ENCODE measurements around the gene SMARCA4. TPM values are rescaled to one million over a fixed set of nuclear protein-coding genes. Genes with fewer than 3 reads are reported as not detected.
"Not testable (repeated sequence)": the region's sequence is repeated elsewhere in the genome, so short reads cannot be mapped to it uniquely, and the experiment has no call there.

SMARCA4 gene
- total RNA-seq, 1 donor from 2014 or later, result 92.8 TPM

DNA sequence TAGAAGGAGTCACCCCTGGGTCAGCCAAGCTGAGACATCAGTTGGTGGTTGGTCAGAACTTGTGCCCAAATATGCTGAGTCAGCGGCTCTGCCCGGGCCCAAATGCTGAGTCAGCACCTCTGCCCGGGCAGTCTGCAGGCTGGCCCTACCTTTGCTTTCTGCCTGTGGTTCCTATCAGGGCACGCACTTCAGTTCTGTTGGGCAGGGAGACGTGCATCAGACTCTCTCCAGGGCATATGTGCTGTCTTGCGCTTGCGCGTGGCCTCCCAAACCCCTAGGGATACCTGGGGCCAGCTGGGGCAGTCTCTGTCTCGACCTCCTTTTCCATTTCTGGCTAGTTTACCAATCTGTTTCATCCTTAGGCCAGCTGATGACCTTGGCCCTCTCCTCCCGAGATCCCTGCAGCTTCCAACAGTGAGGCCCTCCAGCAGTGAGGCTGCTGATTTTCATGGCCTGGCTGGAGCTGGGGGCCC lies 104.0 kb downstream of the SMARCA4 start:
- DNase-seq (ENCODE audit: low read depth, low spot score), result no peak

DNA sequence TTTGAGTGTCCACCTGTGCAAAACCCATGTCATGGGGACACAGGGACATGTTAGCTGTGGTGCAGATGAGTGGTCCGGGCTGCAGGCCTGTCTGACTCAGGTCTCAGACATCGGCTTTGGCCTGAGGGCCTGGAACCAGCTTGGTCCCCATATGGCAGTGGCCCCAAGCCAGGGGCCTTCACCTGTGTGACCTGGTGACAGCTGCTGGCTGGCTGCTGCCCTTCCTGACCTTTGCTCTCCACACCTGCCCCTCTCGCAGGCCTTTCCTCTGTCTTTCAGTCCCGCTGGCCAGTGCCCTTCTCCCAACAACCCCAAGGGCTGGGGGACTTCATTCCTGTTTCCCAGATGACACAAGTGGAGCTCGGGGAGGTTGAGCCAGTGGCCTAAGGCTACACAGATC lies 105.5 kb downstream of the SMARCA4 start:
- DNase-seq (ENCODE audit: low read depth, low spot score), result no peak

DNA sequence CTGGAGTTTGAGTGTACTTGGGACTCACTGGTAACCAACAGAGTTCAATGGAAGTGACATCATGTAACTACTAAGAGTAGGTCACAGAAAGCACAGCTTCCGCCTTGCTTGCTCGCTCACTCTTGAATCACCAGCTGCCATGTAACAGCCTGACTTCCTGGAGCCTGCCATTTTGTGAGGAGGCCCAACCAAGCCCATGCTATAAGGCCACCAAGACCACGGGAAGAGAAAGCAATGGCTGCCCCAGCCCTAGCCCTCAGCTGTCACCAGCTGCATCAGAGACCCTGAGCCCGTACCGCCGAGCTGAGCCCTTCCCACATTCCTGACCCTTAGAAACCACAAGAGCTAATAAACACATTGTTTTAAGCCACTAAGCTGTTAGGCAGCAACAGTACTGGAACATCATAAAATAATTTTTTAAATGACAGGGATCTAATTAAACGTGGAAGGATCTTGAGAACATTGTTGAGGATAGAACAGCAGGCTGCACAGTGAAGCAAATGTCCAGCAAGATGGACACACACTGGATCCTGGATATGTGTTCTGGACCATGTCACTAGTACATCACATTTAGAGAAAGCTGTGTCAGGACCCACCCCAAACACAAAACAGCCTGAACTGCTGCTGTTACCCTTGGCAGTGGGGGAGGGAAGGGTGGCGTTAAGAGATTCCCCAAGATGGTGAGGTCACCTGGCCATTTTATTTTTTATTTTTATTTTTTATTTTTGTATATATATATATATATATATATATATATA lies 106.7 kb downstream of the SMARCA4 start:
- no peak for DNase-seq (ENCODE audit: low read depth, low spot score)

DNA sequence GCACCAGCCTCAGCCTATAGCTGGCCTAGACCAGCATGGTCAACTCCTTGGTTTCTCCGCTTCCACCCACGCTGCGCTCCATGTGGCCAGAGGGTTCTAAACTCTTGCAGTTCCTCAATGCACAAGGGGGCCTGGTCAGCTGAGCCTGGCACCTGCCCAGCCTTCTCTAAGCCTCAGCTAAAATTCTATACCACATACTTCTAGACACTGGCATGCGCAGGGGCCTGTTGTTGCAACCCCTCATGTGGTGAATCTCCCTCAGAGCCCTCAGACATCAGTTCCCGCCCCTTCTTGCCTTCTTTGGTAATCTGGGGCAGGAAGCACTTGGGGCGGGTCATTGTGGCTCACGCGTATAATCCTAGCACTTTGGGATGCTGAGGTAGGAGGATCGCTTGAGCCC lies 108.7 kb downstream of the SMARCA4 start:
- DNase-seq (ENCODE audit: low read depth, low spot score), result no peak

DNA sequence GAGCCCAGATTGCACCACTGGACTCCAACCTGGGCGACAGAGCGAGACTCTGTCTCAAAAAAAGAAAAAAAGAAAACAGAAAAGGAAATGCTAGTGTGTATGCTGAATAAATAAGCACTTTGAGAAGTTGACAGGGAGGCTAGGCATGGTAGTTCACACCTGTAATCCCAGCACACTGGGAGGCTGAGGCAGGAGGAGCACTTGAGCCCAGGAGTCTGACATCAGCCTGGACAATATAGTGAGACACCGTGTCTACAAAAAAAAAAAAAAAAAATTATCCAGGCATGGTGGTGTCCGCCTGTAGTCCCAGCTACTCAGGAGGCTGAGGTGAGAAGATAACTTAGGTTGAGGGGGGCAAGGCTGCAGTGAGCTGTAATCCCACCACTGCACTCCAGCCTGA lies 109.3 kb downstream of the SMARCA4 start:
- DNase-seq (ENCODE audit: low read depth, low spot score), result no peak

DNA sequence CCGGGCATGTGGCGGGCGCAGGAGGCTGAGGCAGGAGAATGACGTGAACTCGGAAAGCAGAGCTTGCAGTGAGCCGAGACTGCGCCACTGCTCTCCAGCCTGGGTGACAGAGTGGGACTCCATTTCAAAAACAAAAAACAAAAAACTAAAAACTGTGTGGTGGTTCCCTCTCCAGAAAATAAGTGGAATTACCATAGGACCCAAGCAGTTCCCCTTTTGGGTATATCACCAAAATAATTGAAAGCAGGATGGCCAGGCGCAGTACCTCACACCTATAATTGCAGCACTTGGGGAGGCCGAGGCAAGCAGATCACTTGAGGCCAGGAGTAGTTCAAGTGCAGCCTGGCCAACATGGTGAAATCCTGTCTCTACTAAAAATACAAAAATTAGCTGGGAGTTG lies 112.7 kb downstream of the SMARCA4 start:
- no peak for DNase-seq (ENCODE audit: low read depth, low spot score)

DNA sequence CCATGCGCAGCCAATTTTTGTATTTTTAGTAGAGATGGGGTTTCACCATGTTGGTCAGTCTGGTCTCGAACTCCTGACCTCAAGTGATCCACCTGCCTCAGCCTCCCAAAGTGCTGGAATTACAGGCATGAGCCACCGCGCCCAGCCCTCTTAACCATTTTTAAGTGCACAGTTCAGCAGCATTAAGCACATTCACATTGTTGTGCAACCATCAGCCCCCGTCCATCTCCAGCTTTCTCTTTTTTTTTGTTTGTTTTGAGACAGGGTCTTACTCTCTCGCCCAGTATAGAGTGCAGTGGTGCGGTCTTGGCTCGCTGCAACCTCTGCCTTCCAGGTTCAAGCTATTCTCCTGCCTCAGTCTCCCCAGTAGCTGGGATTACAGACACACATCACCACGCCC lies 116.0 kb downstream of the SMARCA4 start:
- not testable (repeated sequence) for DNase-seq (ENCODE audit: low read depth, low spot score)

DNA sequence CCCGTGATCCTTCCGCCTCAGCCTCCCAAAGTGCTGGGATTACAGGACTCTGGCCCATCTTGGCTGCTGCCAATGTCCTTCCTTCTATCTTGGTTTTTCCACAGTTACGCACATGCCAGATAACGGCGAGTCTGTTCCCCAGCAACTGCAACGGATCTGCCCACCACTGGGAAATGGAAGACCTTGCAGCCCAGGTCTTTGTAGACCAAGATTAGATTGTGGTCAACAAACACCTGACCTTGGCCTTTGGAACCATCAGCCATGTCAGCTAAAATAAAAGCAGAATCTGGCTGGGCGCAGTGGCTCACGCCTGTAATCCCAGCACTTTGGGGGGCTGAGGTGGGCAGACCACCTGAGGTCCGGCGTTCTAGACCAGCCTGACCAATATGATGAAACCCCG lies 118.1 kb downstream of the SMARCA4 start:
- DNase-seq (ENCODE audit: low read depth, low spot score), result no peak

DNA sequence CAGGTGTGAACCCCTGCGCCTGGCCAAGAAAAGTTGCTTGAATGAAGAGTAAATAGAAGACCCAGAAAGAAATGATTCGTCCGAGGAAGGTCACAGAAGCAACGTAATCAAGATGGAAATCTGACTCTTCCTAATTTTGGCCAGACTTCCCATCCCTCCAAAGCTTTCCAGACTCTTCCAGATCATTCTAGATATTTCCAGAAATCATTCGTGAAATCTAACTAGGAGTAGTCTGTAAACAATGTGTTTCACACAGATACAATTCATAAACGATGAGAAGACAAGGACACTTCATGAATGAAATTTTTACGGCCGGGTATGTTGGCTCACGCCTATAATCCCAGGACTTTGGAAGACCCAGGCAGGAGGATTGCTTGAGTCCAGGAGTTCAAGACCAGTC lies 119.2 kb downstream of the SMARCA4 start:
- DNase-seq (ENCODE audit: low read depth, low spot score), result no peak

DNA sequence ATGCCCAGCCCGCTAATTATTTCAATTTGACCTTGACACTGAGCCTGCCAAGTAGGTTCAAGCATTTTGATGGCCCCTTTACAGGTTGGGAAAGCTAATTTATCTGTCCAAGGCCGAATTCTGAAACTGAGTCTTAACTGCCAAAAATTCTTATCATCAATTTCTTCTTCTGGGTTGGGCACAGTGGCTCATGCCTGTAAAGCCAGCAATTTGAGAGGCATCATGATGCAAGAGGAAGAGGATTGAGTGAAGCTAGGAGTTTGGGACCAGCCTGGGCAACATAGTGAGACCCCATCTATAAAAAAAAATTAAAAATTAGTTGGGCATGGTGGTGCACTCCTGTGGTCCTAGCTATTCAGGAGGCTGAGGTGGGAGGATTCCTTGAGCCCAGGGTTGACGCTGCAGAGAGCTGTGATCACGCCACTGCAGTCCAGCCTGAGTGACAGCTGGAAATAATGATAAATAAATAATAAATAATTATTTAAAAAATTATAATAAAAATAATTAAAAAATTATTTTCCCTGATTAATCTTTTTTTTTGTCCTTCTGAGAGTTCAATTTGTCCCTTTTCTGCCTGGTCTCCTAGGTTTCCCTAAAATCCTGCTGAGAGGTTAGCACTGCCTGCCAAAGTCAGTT lies 127.2 kb downstream of the SMARCA4 start:
- no peak for DNase-seq (ENCODE audit: low read depth, low spot score)

DNA sequence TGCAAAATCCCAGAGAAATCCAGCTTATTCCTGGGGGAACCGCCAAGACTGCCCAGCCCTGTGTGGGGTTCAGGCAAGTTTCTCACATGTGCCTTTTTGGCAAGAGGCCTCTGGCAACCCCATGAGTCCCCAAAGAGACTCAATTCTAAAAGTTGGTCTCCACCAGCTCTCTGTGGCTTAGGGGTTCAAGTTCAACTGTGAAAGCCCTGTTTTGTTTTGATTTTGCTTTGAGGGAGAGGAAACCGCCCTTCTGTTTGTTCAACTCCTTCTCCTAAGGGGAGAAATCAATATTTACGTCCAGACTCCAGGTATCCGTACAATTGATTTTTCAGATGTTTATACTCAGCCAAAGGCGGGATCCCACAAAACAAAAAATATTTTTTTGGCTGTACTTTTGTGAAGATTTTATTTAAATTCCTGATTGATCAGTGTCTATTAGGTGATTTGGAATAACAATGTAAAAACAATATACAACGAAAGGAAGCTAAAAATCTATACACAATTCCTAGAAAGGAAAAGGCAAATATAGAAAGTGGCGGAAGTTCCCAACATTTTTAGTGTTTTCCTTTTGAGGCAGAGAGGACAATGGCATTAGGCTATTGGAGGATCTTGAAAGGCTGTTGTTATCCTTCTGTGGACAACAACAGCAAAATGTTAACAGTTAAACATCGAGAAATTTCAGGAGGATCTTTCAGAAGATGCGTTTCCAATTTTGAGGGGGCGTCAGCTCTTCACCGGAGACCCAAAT lies 127.8 kb downstream of the SMARCA4 start:
- no peak for DNase-seq (ENCODE audit: low read depth, low spot score)

DNA sequence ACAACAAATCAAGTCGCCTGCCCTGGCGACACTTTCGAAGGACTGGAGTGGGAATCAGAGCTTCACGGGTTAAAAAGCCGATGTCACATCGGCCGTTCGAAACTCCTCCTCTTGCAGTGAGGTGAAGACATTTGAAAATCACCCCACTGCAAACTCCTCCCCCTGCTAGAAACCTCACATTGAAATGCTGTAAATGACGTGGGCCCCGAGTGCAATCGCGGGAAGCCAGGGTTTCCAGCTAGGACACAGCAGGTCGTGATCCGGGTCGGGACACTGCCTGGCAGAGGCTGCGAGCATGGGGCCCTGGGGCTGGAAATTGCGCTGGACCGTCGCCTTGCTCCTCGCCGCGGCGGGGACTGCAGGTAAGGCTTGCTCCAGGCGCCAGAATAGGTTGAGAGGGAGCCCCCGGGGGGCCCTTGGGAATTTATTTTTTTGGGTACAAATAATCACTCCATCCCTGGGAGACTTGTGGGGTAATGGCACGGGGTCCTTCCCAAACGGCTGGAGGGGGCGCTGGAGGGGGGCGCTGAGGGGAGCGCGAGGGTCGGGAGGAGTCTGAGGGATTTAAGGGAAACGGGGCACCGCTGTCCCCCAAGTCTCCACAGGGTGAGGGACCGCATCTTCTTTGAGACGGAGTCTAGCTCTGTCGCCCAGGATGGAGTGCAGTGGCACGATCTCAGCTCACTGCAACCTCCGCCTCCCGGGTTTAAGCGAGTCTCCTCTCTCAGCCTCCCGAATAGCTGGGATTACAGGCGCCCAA lies 128.6 kb downstream of the SMARCA4 start, which contains the start of gene LDLR:
LDLR (plus strand) TSS at position 210 of the 760 bp plus-strand sequence; CDS start at position 296, 86 bp downstream.
- DNase-seq (ENCODE audit: low read depth, low spot score), result peak; percentile 71

DNA sequence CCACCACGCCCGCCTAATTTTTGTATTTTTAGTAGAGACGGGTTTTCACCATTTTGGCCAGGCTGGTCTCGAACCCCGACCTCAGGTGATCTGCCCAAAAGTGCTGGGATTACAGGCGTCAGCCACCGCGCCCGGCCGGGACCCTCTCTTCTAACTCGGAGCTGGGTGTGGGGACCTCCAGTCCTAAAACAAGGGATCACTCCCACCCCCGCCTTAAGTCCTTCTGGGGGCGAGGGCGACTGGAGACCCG lies 129.1 kb downstream of the SMARCA4 start:
- DNase-seq (ENCODE audit: low read depth, low spot score), result not testable (repeated sequence)

DNA sequence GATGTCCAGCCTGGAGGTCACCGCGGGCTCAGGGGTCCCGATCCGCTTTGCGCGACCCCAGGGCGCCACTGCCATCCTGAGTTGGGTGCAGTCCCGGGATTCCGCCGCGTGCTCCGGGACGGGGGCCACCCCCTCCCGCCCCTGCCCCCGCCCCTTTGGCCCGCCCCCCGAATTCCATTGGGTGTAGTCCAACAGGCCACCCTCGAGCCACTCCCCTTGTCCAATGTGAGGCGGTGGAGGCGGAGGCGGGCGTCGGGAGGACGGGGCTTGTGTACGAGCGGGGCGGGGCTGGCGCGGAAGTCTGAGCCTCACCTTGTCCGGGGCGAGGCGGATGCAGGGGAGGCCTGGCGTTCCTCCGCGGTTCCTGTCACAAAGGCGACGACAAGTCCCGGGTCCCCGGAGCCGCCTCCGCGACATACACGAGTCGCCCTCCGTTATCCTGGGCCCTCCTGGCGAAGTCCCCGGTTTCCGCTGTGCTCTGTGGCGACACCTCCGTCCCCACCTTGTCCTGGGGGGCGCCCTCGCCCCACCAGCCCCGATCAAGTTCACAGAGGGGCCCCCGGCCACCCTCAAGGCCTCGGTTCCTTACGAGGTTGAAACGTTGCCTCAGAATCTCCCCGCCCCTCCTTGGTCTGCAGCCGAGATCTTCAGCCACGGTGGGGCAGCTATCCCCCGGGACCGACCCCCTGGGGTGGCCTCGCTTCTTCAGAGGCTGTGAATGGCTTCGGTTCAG lies 129.6 kb downstream of the SMARCA4 start:
- DNase-seq (ENCODE audit: low read depth, low spot score), result peak; percentile 85

DNA sequence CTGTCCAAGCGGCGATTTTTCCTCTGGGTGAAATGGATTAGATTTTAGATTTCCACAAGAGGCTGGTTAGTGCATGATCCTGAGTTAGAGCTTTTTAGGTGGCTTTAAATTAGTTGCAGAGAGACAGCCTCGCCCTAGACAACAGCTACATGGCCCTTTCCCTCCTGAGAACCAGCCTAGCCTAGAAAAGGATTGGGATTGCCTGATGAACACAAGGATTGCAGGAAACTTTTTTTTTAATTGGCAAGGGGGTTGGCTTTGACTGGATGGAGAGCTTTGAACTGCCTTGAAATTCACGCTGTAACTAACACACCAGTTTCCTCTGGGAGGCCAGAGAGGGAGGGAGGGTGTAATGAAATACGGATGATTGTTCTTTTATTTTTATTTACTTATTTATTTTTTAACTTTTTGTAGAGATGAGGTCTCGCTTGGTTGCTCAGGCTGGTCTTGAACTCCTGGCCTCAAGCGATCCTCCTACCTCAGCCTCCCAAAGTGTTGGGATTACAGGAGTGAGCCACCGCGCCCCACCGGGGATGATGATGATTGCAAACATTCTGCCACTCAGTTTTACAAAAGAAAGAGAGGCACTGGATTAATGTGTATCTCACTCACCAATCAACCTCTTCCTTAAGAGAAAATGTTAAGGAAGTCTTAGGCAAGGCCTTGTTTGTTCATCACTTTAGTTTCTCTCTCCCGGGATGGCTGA lies 130.3 kb downstream of the SMARCA4 start:
- no peak for DNase-seq (ENCODE audit: low read depth, low spot score)

DNA sequence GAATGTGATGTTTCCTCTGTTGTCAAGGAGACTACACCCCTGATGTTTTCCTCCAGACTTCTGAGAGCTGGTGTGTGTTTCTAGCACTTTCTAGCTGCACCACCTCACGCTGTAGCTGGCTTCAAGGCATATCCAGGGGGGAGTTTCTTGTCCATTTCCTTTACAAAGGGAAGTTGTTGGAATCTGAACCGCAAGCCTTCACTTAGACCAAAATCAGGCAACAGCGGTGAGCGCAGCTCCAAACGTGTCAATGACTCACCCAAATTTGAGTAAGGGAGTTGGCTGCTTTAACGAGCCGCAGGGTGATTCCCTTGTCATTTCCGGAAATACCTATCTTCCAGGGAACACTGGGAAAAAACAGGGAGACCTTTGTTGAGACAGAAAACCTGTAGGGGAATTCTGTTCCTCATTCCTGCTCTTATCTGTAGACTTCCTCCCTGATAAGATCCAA lies 130.9 kb downstream of the SMARCA4 start:
- DNase-seq (ENCODE audit: low read depth, low spot score), result peak; percentile 87

DNA sequence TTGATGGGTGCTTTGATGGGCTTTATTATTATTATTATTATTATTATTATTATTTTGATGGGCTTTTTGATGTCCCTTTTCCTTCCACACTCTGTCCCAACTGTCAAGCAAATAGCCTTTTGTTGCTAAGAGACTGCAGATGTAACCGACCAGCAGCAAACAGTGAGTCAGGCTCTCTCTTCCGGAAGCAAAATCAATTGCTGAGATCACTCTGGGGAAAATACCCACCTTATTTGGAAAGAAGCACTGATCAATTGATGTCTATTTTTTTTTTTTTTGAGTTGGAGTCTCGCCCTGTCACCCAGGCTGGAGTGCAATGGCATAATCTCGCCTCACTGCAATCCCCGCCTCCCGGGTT lies 131.3 kb downstream of the SMARCA4 start:
- peak; percentile 68 for DNase-seq (ENCODE audit: low read depth, low spot score)

DNA sequence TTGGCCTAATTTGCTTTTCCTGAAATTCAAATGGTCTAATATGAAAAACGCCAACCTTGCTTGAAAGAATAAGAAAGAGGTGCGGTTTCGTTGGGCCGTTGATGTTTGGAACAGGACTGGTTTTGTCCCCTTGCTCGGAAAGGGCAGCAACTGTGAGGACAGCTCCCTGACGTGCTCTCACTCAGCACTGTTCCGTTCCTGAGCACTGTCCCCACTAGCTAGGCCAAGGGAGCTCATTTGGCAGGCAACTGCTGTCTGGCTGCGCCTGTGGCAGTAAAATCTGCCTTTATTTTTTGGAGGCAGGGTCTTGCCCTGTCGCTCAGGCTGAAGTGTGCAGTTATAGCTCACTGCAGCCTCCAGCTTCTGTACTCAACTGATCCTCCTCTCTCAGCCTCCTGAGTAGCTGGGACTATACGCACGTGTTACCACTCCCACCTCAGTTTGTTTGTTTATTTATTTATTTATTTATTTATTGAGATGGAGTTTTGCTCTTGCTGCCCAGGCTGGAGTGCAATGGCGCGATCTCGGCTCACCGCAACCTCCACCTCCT lies 132.9 kb downstream of the SMARCA4 start:
- DNase-seq (ENCODE audit: low read depth, low spot score), result no peak

DNA sequence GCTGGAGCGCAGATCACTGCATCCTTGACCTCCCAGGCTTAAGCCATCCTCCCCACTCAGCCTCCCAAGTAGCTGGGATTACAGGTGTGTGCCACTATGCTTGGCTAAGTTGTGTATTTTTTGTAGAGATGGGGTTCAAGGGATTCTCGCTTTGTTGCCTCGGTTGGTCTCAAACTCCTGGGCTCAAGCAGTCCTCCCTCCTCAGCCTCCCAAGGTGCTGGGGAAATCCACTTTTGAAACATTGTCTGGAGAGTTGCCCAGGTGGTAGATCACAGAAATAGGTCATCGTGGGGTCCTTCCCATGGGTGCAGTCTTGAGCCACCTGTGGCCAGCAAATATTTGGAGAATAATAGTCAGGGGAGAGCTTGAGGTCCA lies 133.7 kb downstream of the SMARCA4 start:
- DNase-seq (ENCODE audit: low read depth, low spot score), result no peak

DNA sequence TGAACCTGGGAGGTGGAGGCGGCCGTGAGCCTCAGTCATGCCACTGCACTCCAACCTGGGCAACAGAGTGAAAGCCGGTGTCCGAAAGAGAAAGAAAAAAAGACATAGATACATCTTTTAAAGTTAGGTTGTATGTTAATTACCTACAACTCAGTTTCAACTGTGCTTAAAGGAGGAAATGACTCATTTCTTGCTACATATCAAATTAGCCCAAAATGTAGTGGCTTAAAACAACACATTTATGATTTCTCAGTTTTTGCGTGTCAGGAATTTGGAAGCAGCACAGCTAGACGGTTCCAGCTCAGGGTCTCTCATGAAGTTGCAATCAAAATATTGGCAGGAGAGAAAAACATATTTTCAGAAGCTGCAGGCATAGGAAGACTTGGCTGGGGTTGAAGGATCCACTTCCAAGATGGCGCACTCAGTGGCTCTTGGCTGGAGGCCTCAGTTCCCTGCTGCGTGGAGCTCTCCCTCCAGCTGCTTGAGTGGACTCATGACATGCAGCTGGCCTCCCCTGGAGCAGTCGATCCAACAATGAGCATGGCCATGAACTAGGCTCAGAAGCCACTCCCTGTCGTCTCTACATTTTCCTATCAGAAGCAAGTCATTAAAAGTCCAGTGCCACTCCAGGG lies 135.5 kb downstream of the SMARCA4 start:
- peak; percentile 24 for DNase-seq (ENCODE audit: low read depth, low spot score)

Data from pulmonary artery endothelial cell (primary cell).